ENCODE data around the gene MRPL17.

DNA sequence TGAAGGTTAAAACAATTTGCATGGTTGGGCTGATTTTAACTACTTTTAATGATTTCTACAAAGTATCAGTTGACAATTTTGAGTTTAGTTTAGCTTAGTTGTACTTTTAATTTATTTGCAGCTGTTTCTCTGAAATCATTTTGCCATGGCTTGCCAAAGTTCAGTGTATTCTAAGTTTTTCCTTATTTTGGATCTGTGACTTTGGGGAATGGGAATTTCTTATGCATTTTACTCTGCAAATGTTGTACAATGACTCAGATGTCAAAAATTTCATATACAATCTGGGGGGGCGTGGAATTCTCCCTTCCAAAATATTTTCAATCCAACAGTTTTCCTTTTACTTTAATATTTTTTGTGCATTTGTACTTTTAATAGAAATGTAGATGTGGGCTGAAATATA lies 18.6 kb downstream of the MRPL17 start:
- TF ChIP-seq, protein P1, sequence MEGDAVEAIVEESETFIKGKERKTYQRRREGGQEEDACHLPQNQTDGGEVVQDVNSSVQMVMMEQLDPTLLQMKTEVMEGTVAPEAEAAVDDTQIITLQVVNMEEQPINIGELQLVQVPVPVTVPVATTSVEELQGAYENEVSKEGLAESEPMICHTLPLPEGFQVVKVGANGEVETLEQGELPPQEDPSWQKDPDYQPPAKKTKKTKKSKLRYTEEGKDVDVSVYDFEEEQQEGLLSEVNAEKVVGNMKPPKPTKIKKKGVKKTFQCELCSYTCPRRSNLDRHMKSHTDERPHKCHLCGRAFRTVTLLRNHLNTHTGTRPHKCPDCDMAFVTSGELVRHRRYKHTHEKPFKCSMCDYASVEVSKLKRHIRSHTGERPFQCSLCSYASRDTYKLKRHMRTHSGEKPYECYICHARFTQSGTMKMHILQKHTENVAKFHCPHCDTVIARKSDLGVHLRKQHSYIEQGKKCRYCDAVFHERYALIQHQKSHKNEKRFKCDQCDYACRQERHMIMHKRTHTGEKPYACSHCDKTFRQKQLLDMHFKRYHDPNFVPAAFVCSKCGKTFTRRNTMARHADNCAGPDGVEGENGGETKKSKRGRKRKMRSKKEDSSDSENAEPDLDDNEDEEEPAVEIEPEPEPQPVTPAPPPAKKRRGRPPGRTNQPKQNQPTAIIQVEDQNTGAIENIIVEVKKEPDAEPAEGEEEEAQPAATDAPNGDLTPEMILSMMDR (conservative IDR thresholded peaks at IDR 0.05; ENCODE audit: low read length) = no peak
- TF ChIP-seq EZH2phosphoT487 (IDR thresholded peaks at IDR 0.05; ENCODE audit: borderline replicate concordance, low read depth, low read length) = no peak
